Measurements from ENCODE around the gene ADGRG3. TPM values are rescaled to one million over a fixed set of nuclear protein-coding genes. Genes with fewer than 3 reads are reported as not detected.

Gene ADGRG3
- total and polyA plus RNA-seq, 2 of the 13 experiments (the other 11 are each of a cell fraction or from before 2014, with no cell fraction given), result 2.7 to 11.8 TPM

DNA sequence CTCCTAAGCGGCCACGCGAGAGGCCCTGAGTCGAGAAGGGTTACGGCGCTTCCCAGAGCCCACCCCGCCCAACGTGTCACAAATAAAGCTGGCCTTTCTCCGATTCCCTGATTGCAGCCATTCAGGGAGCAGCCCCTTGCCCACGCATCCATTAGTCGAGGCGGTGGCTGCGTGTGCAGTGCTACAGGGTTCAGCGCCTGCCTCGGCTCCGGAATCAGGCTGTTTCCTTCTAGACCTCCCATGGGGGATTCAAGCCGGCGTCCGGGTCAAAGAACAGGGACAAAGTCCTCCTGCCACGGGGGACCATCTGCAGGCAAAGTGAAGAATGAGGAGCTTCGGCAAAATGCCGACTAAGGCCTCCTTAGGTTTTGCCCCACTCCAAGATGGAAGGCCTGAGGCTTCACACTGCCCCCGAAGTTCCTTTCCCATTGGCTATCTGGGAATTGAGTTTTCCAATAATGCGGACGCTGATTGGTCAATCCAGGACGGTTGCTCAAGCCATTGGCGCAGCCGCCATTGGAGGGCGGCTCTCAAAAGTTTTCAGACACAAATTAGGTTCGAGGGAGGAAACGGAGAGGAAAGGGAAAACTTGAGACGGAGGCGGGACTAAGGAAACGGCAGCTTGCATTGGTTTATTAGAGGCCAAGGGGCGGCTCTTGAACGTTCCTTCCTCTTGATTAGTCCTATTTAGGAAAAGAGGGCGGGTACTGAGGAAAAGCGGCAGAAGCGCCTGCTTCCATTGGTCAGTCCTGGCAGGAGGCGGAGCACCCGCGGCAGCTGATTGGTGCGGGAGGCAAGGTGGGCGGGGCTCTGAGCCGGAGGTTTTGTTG is 67.0 kb downstream of the ADGRG3 start:
- intact Hi-C loops (cut with micrococcal nuclease; ENCODE audit: unreplicated experiment), result loop anchor here (1.0 to 10.0 kb wide), 3 partner anchors 86 to 270 kb away; partner anchors contain the start of genes USB1 and ZNF319
- peak; percentile 82 for TF ChIP-seq GATAD1 (CRISPR knock-in tag; IDR thresholded peaks at IDR 0.05)
- TF ChIP-seq PPARG (CRISPR knock-in tag; conservative IDR thresholded peaks at IDR 0.05), result 0 out of 2 replicates have a peak, but pooled peaks have one; percentile 10
- peak; percentile 25; the same call in 1 of the 2 replicates for TF ChIP-seq MED1 (CRISPR knock-in tag; IDR thresholded peaks at IDR 0.05)
- 0 out of 2 replicates have a peak, but pooled peaks have one; percentile 26 for TF ChIP-seq ZNF121 (CRISPR knock-in tag; IDR thresholded peaks at IDR 0.05)
- TF ChIP-seq, protein P1, sequence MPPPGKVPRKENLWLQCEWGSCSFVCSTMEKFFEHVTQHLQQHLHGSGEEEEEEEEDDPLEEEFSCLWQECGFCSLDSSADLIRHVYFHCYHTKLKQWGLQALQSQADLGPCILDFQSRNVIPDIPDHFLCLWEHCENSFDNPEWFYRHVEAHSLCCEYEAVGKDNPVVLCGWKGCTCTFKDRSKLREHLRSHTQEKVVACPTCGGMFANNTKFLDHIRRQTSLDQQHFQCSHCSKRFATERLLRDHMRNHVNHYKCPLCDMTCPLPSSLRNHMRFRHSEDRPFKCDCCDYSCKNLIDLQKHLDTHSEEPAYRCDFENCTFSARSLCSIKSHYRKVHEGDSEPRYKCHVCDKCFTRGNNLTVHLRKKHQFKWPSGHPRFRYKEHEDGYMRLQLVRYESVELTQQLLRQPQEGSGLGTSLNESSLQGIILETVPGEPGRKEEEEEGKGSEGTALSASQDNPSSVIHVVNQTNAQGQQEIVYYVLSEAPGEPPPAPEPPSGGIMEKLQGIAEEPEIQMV (CRISPR knock-in tag; IDR thresholded peaks at IDR 0.05; ENCODE audit: low read depth), result no peak
- TF ChIP-seq ERF (CRISPR knock-in tag; IDR thresholded peaks at IDR 0.05), result peak; percentile 3; the same call in 1 of the 2 replicates
- peak; percentile 32; the same call in 1 of the 2 replicates for TF ChIP-seq RXRA (CRISPR knock-in tag; IDR thresholded peaks at IDR 0.05)
- TF ChIP-seq HNF4G (IDR thresholded peaks at IDR 0.05; ENCODE audit: borderline replicate concordance, low read depth, low read length), result peak; percentile 47
- peak; percentile 61; the same call in 1 of the 2 replicates for TF ChIP-seq HNF4G (CRISPR knock-in tag; IDR thresholded peaks at IDR 0.05; ENCODE audit: borderline replicate concordance, low read depth)
- no peak for TF ChIP-seq SUZ12 (IDR thresholded peaks at IDR 0.05; ENCODE audit: low read depth, low read length)
- TF ChIP-seq MTF2 (CRISPR knock-in tag; IDR thresholded peaks at IDR 0.05; ENCODE audit: borderline replicate concordance), result no peak
- TF ChIP-seq CHD2 (IDR thresholded peaks at IDR 0.05; ENCODE audit: low read depth, low read length), result peak; percentile 74
- TF ChIP-seq THAP11 (CRISPR knock-in tag; IDR thresholded peaks at IDR 0.05), result peak; percentile 94
- TF ChIP-seq EEA1 (CRISPR knock-in tag; IDR thresholded peaks at IDR 0.05; ENCODE audit: borderline replicate concordance), result peak; percentile 95
- TF ChIP-seq, protein P2, sequence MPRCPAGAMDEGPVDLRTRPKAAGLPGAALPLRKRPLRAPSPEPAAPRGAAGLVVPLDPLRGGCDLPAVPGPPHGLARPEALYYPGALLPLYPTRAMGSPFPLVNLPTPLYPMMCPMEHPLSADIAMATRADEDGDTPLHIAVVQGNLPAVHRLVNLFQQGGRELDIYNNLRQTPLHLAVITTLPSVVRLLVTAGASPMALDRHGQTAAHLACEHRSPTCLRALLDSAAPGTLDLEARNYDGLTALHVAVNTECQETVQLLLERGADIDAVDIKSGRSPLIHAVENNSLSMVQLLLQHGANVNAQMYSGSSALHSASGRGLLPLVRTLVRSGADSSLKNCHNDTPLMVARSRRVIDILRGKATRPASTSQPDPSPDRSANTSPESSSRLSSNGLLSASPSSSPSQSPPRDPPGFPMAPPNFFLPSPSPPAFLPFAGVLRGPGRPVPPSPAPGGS (CRISPR knock-in tag; IDR thresholded peaks at IDR 0.05), result peak; percentile 64; the same call in 1 of the 2 replicates
- peak; percentile 92 for TF ChIP-seq KDM5A (IDR thresholded peaks at IDR 0.05; ENCODE audit: borderline replicate concordance, low read length)
- peak; percentile 65 for TF ChIP-seq RBM39 (IDR thresholded peaks at IDR 0.05; ENCODE audit: low read depth, low read length, poor library complexity, severe bottlenecking)
- TF ChIP-seq RFXAP (CRISPR knock-in tag; IDR thresholded peaks at IDR 0.05; ENCODE audit: borderline replicate concordance), result peak; percentile 69; the same call in 1 of the 2 replicates

More for the DNA sequence above, 67.0 kb downstream of the ADGRG3 start:
- no peaks in the 10 kb centered on the region for H3K36me3 ChIP-seq (replicated peaks in 1 of 2; ENCODE audit: control insufficient read depth in 1 of 2, insufficient read depth in 2 of 2, low read length in 2 of 2)
- no peaks in the 10 kb centered on the region for H3K9me3 ChIP-seq (ENCODE audit: low read length)
- WGBS (ENCODE audit: low lambda C conversion rate), result under 1% methylated on average over 29 of the region's 45 CpGs
- H3K4me1 ChIP-seq (ENCODE audit: insufficient read depth, low read length), result peaks cover 37% of the 10 kb centered on the region
- peak overlapping the region; percentile 82 to 91 (median 82) for H3K4me3 ChIP-seq (replicated peaks in 1 of 3; ENCODE audit: insufficient read depth in 1 of 3, low read depth in 2 of 3, low read length in 3 of 3)
- FAIRE-seq, result peak; percentile 100
- H4K20me1 ChIP-seq (ENCODE audit: insufficient read depth, low read length), result no peaks in the 10 kb centered on the region
- peak overlapping the region; percentile 81 for H3K27ac ChIP-seq (ENCODE audit: extremely low read length, insufficient read depth, low read length)
- peak; percentile 91 for ATAC-seq
- peak; percentile 100 for DNase-seq (ENCODE audit: low spot score)
- H2AFZ ChIP-seq (ENCODE audit: low read length), result peak overlapping the region; percentile 20
- peak overlapping the region; percentile 100 for H3K4me2 ChIP-seq (ENCODE audit: low read depth, low read length)
- no TSS peak for BruUV-seq (replicated peaks)
- in situ Hi-C loops (cut with HindIII; ENCODE audit: extremely low pct_ligation_motif_present, low pct_unique_long_range_greater_than_20kb), result no loop called here
- peak overlapping the region; percentile 86 for H3K9ac ChIP-seq (ENCODE audit: insufficient read depth, low read depth, low read length)
- POLR2A ChIA-PET, result interaction anchor here (0.6 to 3.7 kb wide), 48 partner anchors 9 to 394 kb away, joined by 3 to 41 read pairs (median 6); partner anchors contain the start of genes ADGRG1, ADGRG3, CFAP20 and CIAPIN1
- CTCF ChIA-PET (ENCODE audit: low intra/inter-chr PET ratio, low total read pairs), result interaction anchor here (0.7 to 0.8 kb wide), 2 partner anchors 86 to 136 kb away, joined by 3 to 5 read pairs; no protein-coding TSS in a partner anchor
- no peaks in the 10 kb centered on the region; a peak in 1 of 5 replicates for H3K27me3 ChIP-seq (ENCODE audit: control insufficient read depth in 1 of 2, insufficient read depth in 2 of 2, low read length in 2 of 2)
- H3K79me2 ChIP-seq (ENCODE audit: insufficient read depth, low read length), result no peaks in the 10 kb centered on the region

All from HepG2 (cell line).